Transverse colon (tissue), 4 donors: Measurements from ENCODE around the gene DCLK3. TPM values are rescaled to one million over a fixed set of nuclear protein-coding genes. Genes with fewer than 3 reads are reported as not detected.

Experiments
- DNase-seq: peaks from one replicate; pipeline ENCODE4 v3.0.0-alpha.2; 2019
- H3K27ac ChIP-seq, 4 donors: fragments of 200-600 bp; sonication (generic); 2 replicates each; pipeline ENCODE4 v1.5.1; 2016 to 2018; ENCODE audit warnings: inconsistent platforms in 4 of 4
- H3K27me3 ChIP-seq: fragments of 200-600 bp; sonication (generic); 2 replicates; pipeline ENCODE4 v1.5.1; 2017; ENCODE audit warnings: inconsistent platforms
- H3K36me3 ChIP-seq, 4 donors: fragments of 200-600 bp; sonication (generic); 2 replicates each; pipeline ENCODE4 v1.5.1; 2017 to 2019; ENCODE audit warnings: inconsistent platforms in 4 of 4
- H3K4me1 ChIP-seq, 4 donors: fragments of 200-600 bp; sonication (generic); 2 replicates each; pipeline ENCODE4 v1.5.1; 2017 to 2020; ENCODE audit warnings: inconsistent platforms in 4 of 4
- H3K4me3 ChIP-seq, 4 donors: fragments of 200-600 bp; sonication (generic); 1 replicate in 1 of 4; 2 replicates in 3 of 4; pipeline versions ENCODE4 v1.5.1 to v1.6.1; 2017 to 2019; ENCODE audit warnings: inconsistent platforms in 4 of 4
- H3K9me3 ChIP-seq, 2 donors: fragments of 200-600 bp; sonication (generic); 2 replicates each; pipeline ENCODE4 v1.5.1; 2017 to 2019; ENCODE audit warnings: inconsistent platforms in 2 of 2
- CTCF ChIP-seq, 5 experiments: fragments of 200-600 bp in 3 of 5; fragments of 450-650 bp in 2 of 5; sonication (generic) in 3 of 5; IDR thresholded peaks; 1 replicate in 2 of 5; 2 replicates in 3 of 5; pipeline ENCODE4 v1.5.1; 2016 to 2017; ENCODE audit warnings: antibody characterized with exemption in 5 of 5, inconsistent platforms in 3 of 5, mild to moderate bottlenecking in 2 of 5, moderate library complexity in 1 of 5
- EP300 ChIP-seq: sonication (generic); formaldehyde crosslinking; IDR thresholded peaks from one replicate; pipeline ENCODE4 v1.6.1; 2017; ENCODE audit warnings: antibody characterized with exemption, low read depth
- POLR2A ChIP-seq: fragments of 450-650 bp; IDR thresholded peaks from one replicate; pipeline ENCODE4 v1.6.1; 2016; ENCODE audit warnings: antibody characterized with exemption, mild to moderate bottlenecking, moderate library complexity
- POLR2AphosphoS5 ChIP-seq, 3 donors: sonication (generic); formaldehyde crosslinking; IDR thresholded peaks; one replicate each; pipeline ENCODE4 v1.6.1; 2016; ENCODE audit warnings: antibody characterized with exemption in 3 of 3
- WGBS, 2 donors: methylation state at CpG; one replicate each; pipeline ENCODE4 v1.1.5; 2018; ENCODE audit warnings: low coverage in 1 of 2; 5-methylcytosine and 5-hydroxymethylcytosine counted together
- in situ Hi-C, 4 donors: fragments of 200-750 bp; cut with MboI; loops; one replicate each; pipeline versions ENCODE4 v1.15.0 to v1.15.1; 2017; ENCODE audit warnings: low sequenced_read_pairs in 3 of 4, low pct_ligation_motif_present in 1 of 4, low pct_unique_long_range_greater_than_20kb in 1 of 4
- intact Hi-C: fragments of 100-400 bp; cut with DNase I; formaldehyde crosslinking; loops from one replicate; pipeline ENCODE4 v1.15.1; 2023; ENCODE audit warnings: low total_unique reads
- total RNA-seq, 4 donors: library from RNA; depleted of rRNA; stranded (reverse); fragments of >200 nt; gene quantifications; one replicate each; pipeline ENCODE4 v1.1.0, GENCODE V29; 2016

DCLK3 gene
- total RNA-seq, 4 donors from 2014 or later, result 0.14 TPM; not detected in 3

- DNase-seq, result no peak
- Histone ChIP-seq H3K27ac (no peak overlapping the region), H3K4me3 (no peak overlapping the region), H3K9me3 (no peaks in the 10 kb centered on the region), H3K27me3 (no peaks in the 10 kb centered on the region), H3K36me3 (no peaks in the 10 kb centered on the region), H3K4me1 (no peaks in the 10 kb centered on the region)
- TF ChIP-seq EP300 (no peak), POLR2AphosphoS5 (IDR thresholded peaks at IDR 0.05) (no peak), CTCF (IDR thresholded peaks at IDR 0.05) (no peak), POLR2A (no peak)
- intact Hi-C loops (no loop called here), in situ Hi-C loops (loop anchor here in 3 of 4 donors (25.0 kb wide), 3 partner anchors 121 to 471 kb away; no protein-coding TSS in a partner anchor)
- 61 to 84% methylated on average over 2 of the region's 2 CpGs for WGBS, 2 donors
These were observed 23.1 kb downstream of the DCLK3 start for GRCh38 chr3:36741285-36741684.

- no peak overlapping the region for H3K27ac ChIP-seq
- intact Hi-C loops (no loop called here), in situ Hi-C loops (loop anchor here in 3 of 4 donors (25.0 kb wide), 3 partner anchors 122 to 472 kb away; no protein-coding TSS in a partner anchor)
- 73 to 80% methylated on average over 2 of the region's 2 CpGs for WGBS, 2 donors
- no peaks in the 10 kb centered on the region for H3K36me3 ChIP-seq
- DNase-seq, result no peak
- H3K9me3 ChIP-seq, result no peaks in the 10 kb centered on the region
- TF ChIP-seq CTCF (IDR thresholded peaks at IDR 0.05) (no peak), POLR2AphosphoS5 (IDR thresholded peaks at IDR 0.05) (no peak), EP300 (no peak), POLR2A (no peak)
- H3K27me3 ChIP-seq, result no peaks in the 10 kb centered on the region
- no peaks in the 10 kb centered on the region for H3K4me1 ChIP-seq
- H3K4me3 ChIP-seq, result no peak overlapping the region
These were observed 23.6 kb downstream of the DCLK3 start for GRCh38 chr3:36740787-36741186.

GRCh38 chr3:36738702-36739101 lies 25.7 kb downstream of the DCLK3 start:
- DNase-seq, result no peak
- intact Hi-C loops, result no loop called here
- 85% methylated on average over 12 of the region's 16 CpGs; no CpG with 5 or more reads in 1 of the 2 donors for WGBS, 2 donors
- in situ Hi-C loops, result loop anchor here (10.0 to 25.0 kb wide), 6 partner anchors 124 to 474 kb away; no protein-coding TSS in a partner anchor
- Histone ChIP-seq H3K27me3 (no peaks in the 10 kb centered on the region), H3K9me3 (no peaks in the 10 kb centered on the region), H3K27ac (no peak overlapping the region), H3K36me3 (no peaks in the 10 kb centered on the region), H3K4me3 (no peak overlapping the region), H3K4me1 (no peaks in the 10 kb centered on the region)
- TF ChIP-seq EP300, result no peak
- TF ChIP-seq POLR2A, result no peak
- TF ChIP-seq POLR2AphosphoS5 (IDR thresholded peaks at IDR 0.05), result no peak
- TF ChIP-seq CTCF (IDR thresholded peaks at IDR 0.05), result no peak

GRCh38 chr3:36736301-36736700 lies 28.1 kb downstream of the DCLK3 start:
- 77 to 89% methylated on average over 1 of the region's 1 CpG for WGBS, 2 donors
- H3K4me3 ChIP-seq, result no peak overlapping the region
- intact Hi-C loops (no loop called here), in situ Hi-C loops (loop anchor here (10.0 to 25.0 kb wide), 6 partner anchors 126 to 476 kb away; no protein-coding TSS in a partner anchor)
- H3K36me3 ChIP-seq, result no peaks in the 10 kb centered on the region
- DNase-seq, result no peak
- H3K4me1 ChIP-seq, result no peaks in the 10 kb centered on the region
- no peaks in the 10 kb centered on the region for H3K27me3 ChIP-seq
- H3K27ac ChIP-seq, result no peak overlapping the region
- no peaks in the 10 kb centered on the region for H3K9me3 ChIP-seq
- TF ChIP-seq POLR2A (no peak), POLR2AphosphoS5 (IDR thresholded peaks at IDR 0.05) (no peak), CTCF (IDR thresholded peaks at IDR 0.05) (no peak), EP300 (no peak)
